Measurements from ENCODE around the gene IKZF2.

IKZF2 gene

GRCh38 chr2:213002383-213002782 lies 149.0 kb downstream of the IKZF2 start:
- Histone ChIP-seq H3K79me2 (ENCODE audit: low read length) (no peaks in the 10 kb centered on the region), H3K4me2 (ENCODE audit: low read depth, low read length) (no peak overlapping the region)
- DNase-seq, result no peak

GRCh38 chr2:213001297-213001910 lies 150.0 kb downstream of the IKZF2 start:
- Histone ChIP-seq H3K4me1 (ENCODE audit: low read length) (no peaks in the 10 kb centered on the region), H3K9me2 (replicated peaks; ENCODE audit: insufficient read depth, low read length) (no peaks in the 10 kb centered on the region), H3K27ac (ENCODE audit: low read length) (no peak overlapping the region), H3K27me3 (replicated peaks; ENCODE audit: insufficient read depth, low read length) (no peaks in the 10 kb centered on the region), H3K36me3 (replicated peaks; ENCODE audit: insufficient read depth, low read length) (no peaks in the 10 kb centered on the region), H3K79me2 (ENCODE audit: low read length) (no peaks in the 10 kb centered on the region), H2AFZ (ENCODE audit: low read length) (no peak overlapping the region), H3K4me3 (ENCODE audit: low read length) (no peak overlapping the region), H3K9me3 (replicated peaks; ENCODE audit: insufficient read depth, low read length) (no peaks in the 10 kb centered on the region), H3F3A (ENCODE audit: insufficient read depth, low read length) (no peaks in the 10 kb centered on the region), H3K4me2 (ENCODE audit: low read depth, low read length) (no peak overlapping the region), H3K9ac (ENCODE audit: low read length) (no peak overlapping the region), H4K20me1 (ENCODE audit: insufficient read depth, low read length) (no peaks in the 10 kb centered on the region)
- no peak for DNase-seq
- TF ChIP-seq EZH2phosphoT487 (IDR thresholded peaks at IDR 0.05; ENCODE audit: low read length) (no peak), CTCF (IDR thresholded peaks at IDR 0.05; ENCODE audit: low read length) (no peak), EZH2 (optimal IDR thresholded peaks at IDR 0.05; ENCODE audit: low read depth, low read length) (no peak)

More at GRCh38 chr2:213002383-213002782, 149.0 kb downstream of the IKZF2 start:
- H2AFZ ChIP-seq (ENCODE audit: low read length), result no peak overlapping the region
- H3K27me3 ChIP-seq (replicated peaks; ENCODE audit: insufficient read depth, low read length), result no peaks in the 10 kb centered on the region
- H3F3A ChIP-seq (ENCODE audit: insufficient read depth, low read length), result no peaks in the 10 kb centered on the region
- H4K20me1 ChIP-seq (ENCODE audit: insufficient read depth, low read length), result no peaks in the 10 kb centered on the region
- no peaks in the 10 kb centered on the region for H3K9me2 ChIP-seq (replicated peaks; ENCODE audit: insufficient read depth, low read length)
- H3K9me3 ChIP-seq (replicated peaks; ENCODE audit: insufficient read depth, low read length), result no peaks in the 10 kb centered on the region
- no peak for TF ChIP-seq EZH2 (optimal IDR thresholded peaks at IDR 0.05; ENCODE audit: low read depth, low read length)
- no peak for TF ChIP-seq CTCF (IDR thresholded peaks at IDR 0.05; ENCODE audit: low read length)
- no peaks in the 10 kb centered on the region for H3K36me3 ChIP-seq (replicated peaks; ENCODE audit: insufficient read depth, low read length)
- no peak overlapping the region for H3K9ac ChIP-seq (ENCODE audit: low read length)
- no peaks in the 10 kb centered on the region for H3K4me1 ChIP-seq (ENCODE audit: low read length)
- no peak overlapping the region for H3K27ac ChIP-seq (ENCODE audit: low read length)
- H3K4me3 ChIP-seq (ENCODE audit: low read length), result no peak overlapping the region

GRCh38 chr2:212998626-212999359 lies 152.6 kb downstream of the IKZF2 start:
- no peaks in the 10 kb centered on the region for H3K36me3 ChIP-seq (replicated peaks; ENCODE audit: insufficient read depth, low read length)
- H3K4me1 ChIP-seq (ENCODE audit: low read length), result no peaks in the 10 kb centered on the region
- no peaks in the 10 kb centered on the region for H3K27me3 ChIP-seq (replicated peaks; ENCODE audit: insufficient read depth, low read length)
- no peaks in the 10 kb centered on the region for H3K9me3 ChIP-seq (replicated peaks; ENCODE audit: insufficient read depth, low read length)
- H3F3A ChIP-seq (ENCODE audit: insufficient read depth, low read length), result no peaks in the 10 kb centered on the region
- H2AFZ ChIP-seq (ENCODE audit: low read length), result no peak overlapping the region
- no peaks in the 10 kb centered on the region for H3K9me2 ChIP-seq (replicated peaks; ENCODE audit: insufficient read depth, low read length)
- DNase-seq, result no peak
- no peak overlapping the region for H3K27ac ChIP-seq (ENCODE audit: low read length)
- no peaks in the 10 kb centered on the region for H3K79me2 ChIP-seq (ENCODE audit: low read length)
- H3K4me2 ChIP-seq (ENCODE audit: low read depth, low read length), result no peak overlapping the region
- H3K4me3 ChIP-seq (ENCODE audit: low read length), result no peak overlapping the region
- no peaks in the 10 kb centered on the region for H4K20me1 ChIP-seq (ENCODE audit: insufficient read depth, low read length)
- TF ChIP-seq EZH2 (optimal IDR thresholded peaks at IDR 0.05; ENCODE audit: low read depth, low read length) (no peak), EZH2phosphoT487 (IDR thresholded peaks at IDR 0.05; ENCODE audit: low read length) (no peak), CTCF (IDR thresholded peaks at IDR 0.05; ENCODE audit: low read length) (no peak)
- no peak overlapping the region for H3K9ac ChIP-seq (ENCODE audit: low read length)

All from MM.1S (cell line).